DND-41 (cell line): ENCODE data around the gene DUSP7.

Experiments used
- ATAC-seq: fragments of 200-7000 bp; cut with Tn5 transposase; 3 replicates; pipeline ENCODE4 v1.9.1; 2021; ENCODE audit warnings: low read depth; ENCODE audit not compliant: insufficient read depth
- DNase-seq: peaks from one replicate; pipeline ENCODE4 v3.0.0-alpha.2; 2020
- H2AFZ ChIP-seq: 2 replicates; pipeline ENCODE4 v1.6.0; 2012; ENCODE audit warnings: low read depth, low read length
- H3K27ac ChIP-seq: 2 replicates; pipeline ENCODE4 v1.5.1; 2012; ENCODE audit warnings: low read length, inconsistent platforms
- H3K27me3 ChIP-seq: fragments of 200-600 bp; sonication (generic); 2 replicates; pipeline ENCODE4 v1.6.0; 2012; ENCODE audit warnings: low read length, mild to moderate bottlenecking, inconsistent platforms; ENCODE audit not compliant: insufficient read depth, poor library complexity
- H3K36me3 ChIP-seq: 2 replicates; pipeline ENCODE4 v1.5.1; 2012; ENCODE audit warnings: low read length, inconsistent platforms; ENCODE audit not compliant: insufficient read depth
- H3K4me1 ChIP-seq: 2 replicates; pipeline ENCODE4 v1.5.1; 2012; ENCODE audit warnings: mild to moderate bottlenecking, low read length; ENCODE audit not compliant: insufficient read depth
- H3K4me2 ChIP-seq: 2 replicates; pipeline ENCODE4 v1.6.0; 2012; ENCODE audit warnings: mild to moderate bottlenecking, moderate library complexity, low read length, inconsistent platforms; ENCODE audit not compliant: insufficient read depth
- H3K4me3 ChIP-seq, 2 experiments: fragments of 200-600 bp in 1 of 2; shearing (Covaris generic) in 1 of 2; 2 replicates each; pipeline ENCODE4 v1.5.1; 2012 to 2016; ENCODE audit warnings: inconsistent platforms in 2 of 2, low read length in 2 of 2, mild to moderate bottlenecking in 2 of 2, low read depth in 1 of 2, moderate library complexity in 1 of 2
- H3K79me2 ChIP-seq: 2 replicates; pipeline ENCODE4 v1.6.0; 2012; ENCODE audit warnings: low read length, inconsistent platforms; ENCODE audit not compliant: insufficient read depth
- H3K9ac ChIP-seq: 2 replicates; pipeline ENCODE4 v1.6.0; 2012; ENCODE audit warnings: low read depth, mild to moderate bottlenecking, inconsistent platforms, low read length, moderate library complexity
- H3K9me3 ChIP-seq: 2 replicates; pipeline ENCODE4 v1.5.1; 2012; ENCODE audit warnings: low read length, moderate library complexity, mild to moderate bottlenecking, inconsistent platforms; ENCODE audit not compliant: insufficient read depth, severe bottlenecking
- H4K20me1 ChIP-seq: 2 replicates; pipeline ENCODE4 v1.6.0; 2012; ENCODE audit warnings: low read length; ENCODE audit not compliant: insufficient read depth
- CTCF ChIP-seq: IDR thresholded peaks from 2 replicates; pipeline ENCODE4 v1.5.1; 2012; ENCODE audit warnings: borderline replicate concordance, low read length, moderate library complexity, mild to moderate bottlenecking; ENCODE audit not compliant: poor library complexity, severe bottlenecking; ENCODE audit errors: extremely low read depth
- EZH2 ChIP-seq: IDR thresholded peaks from 3 replicates; pipeline ENCODE4 v1.6.1; 2012; ENCODE audit warnings: borderline replicate concordance, low read depth, mild to moderate bottlenecking, moderate library complexity, low read length, inconsistent platforms; ENCODE audit not compliant: severe bottlenecking

Gene DUSP7

DNA sequence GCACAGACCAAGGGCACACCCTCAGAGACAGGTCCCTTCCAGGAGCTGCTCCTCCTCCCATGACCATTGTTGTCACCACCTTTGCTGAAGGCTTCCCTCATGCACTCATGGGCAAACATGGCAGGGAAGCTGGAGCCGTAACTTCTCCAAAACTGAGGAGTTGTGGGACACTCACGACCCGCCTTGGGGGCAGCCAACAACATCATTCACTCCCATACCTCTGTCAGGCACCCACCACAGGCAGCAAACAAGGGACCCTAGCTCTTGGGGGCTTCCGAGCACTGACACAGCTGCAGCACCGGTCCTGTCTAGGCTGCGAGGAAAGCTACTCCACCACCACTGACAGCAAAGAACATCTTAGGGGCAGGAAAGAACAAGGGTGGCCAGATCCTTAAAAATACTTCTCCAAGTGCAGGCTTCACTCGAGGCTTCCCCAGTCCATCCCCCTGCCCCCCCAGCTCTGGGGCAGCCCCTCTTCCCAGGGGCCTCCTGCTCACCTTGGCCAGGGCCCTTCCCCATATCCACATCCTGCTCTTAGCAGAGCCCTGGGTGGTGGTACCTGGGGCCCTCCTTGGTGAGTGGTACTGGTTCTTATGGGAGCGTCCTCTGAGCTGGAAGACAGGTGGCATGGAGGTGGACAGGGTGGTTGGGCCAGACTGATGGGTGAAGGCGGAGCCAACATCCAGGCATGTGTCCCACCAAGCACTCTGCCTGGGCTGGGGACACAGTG, 28.0 kb upstream of the DUSP7 start:
- H3K9ac ChIP-seq, result no peak overlapping the region
- peaks cover 22% of the 10 kb centered on the region for H4K20me1 ChIP-seq
- H3K9me3 ChIP-seq, result no peaks in the 10 kb centered on the region
- H3K4me2 ChIP-seq, result no peak overlapping the region
- H2AFZ ChIP-seq, result no peak overlapping the region
- no peak overlapping the region for H3K4me3 ChIP-seq
- H3K79me2 ChIP-seq, result no peaks in the 10 kb centered on the region
- no peak for TF ChIP-seq EZH2
- H3K27ac ChIP-seq, result no peak overlapping the region
- peaks cover 8% of the 10 kb centered on the region for H3K4me1 ChIP-seq
- H3K27me3 ChIP-seq, result no peaks in the 10 kb centered on the region
- ATAC-seq (no peak), DNase-seq (no peak)
- H3K36me3 ChIP-seq, result peaks cover 67% of the 10 kb centered on the region

- Histone ChIP-seq H3K79me2 (no peaks in the 10 kb centered on the region), H3K27ac (no peak overlapping the region), H3K9me3 (no peaks in the 10 kb centered on the region), H3K36me3 (peaks cover 71% of the 10 kb centered on the region), H2AFZ (no peak overlapping the region), H3K4me3 (no peak overlapping the region), H3K27me3 (no peaks in the 10 kb centered on the region), H3K4me1 (peaks cover 8% of the 10 kb centered on the region), H4K20me1 (peaks cover 19% of the 10 kb centered on the region), H3K4me2 (no peak overlapping the region), H3K9ac (no peak overlapping the region)
- DNase-seq (no peak), ATAC-seq (no peak)
- TF ChIP-seq EZH2 (no peak), CTCF (no peak)
Observed at GRCh38 chr3:52083556-52084087, 27.3 kb upstream of the DUSP7 start.

DNA sequence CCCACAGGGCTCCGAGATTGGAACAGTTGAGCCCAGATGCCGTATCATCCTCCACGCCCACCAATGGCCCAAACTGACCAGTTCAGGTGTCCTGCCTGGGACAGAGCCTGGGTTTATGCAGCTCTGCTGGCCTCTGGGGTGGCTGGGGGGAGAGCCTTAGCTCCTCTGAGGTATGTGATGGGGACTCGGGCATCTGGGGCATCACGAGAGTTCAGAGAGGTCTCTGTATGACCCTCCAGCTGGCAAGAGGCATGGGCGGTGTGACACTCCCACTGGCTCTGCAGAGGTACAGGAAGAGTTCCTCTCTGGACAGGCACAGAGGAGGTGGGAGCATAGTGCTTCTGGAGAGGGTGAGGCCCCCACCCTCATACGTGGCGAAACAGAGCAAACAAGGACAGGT, 26.6 kb upstream of the DUSP7 start:
- Histone ChIP-seq H3K9ac (no peak overlapping the region), H3K27me3 (no peaks in the 10 kb centered on the region), H3K79me2 (no peaks in the 10 kb centered on the region), H3K4me1 (peaks cover 5% of the 10 kb centered on the region), H2AFZ (no peak overlapping the region), H3K9me3 (no peaks in the 10 kb centered on the region), H3K4me3 (no peak overlapping the region), H3K27ac (no peak overlapping the region), H3K36me3 (peaks cover 68% of the 10 kb centered on the region), H4K20me1 (peaks cover 19% of the 10 kb centered on the region), H3K4me2 (no peak overlapping the region)
- ATAC-seq (no peak), DNase-seq (no peak)
- no peak for TF ChIP-seq EZH2
- no peak for TF ChIP-seq CTCF

- TF ChIP-seq EZH2 (no peak), CTCF (no peak)
- Histone ChIP-seq H3K36me3 (peaks cover 72% of the 10 kb centered on the region), H3K27ac (no peak overlapping the region), H3K27me3 (no peaks in the 10 kb centered on the region), H3K4me3 (no peak overlapping the region), H2AFZ (no peak overlapping the region), H3K9ac (no peak overlapping the region), H3K79me2 (no peaks in the 10 kb centered on the region), H3K4me2 (no peak overlapping the region), H3K4me1 (no peaks in the 10 kb centered on the region), H3K9me3 (no peaks in the 10 kb centered on the region), H4K20me1 (peaks cover 18% of the 10 kb centered on the region; the same call in 1 of the 2 replicates)
- DNase-seq (no peak), ATAC-seq (no peak)
Observed at GRCh38 chr3:52080830-52081719, 24.7 kb upstream of the DUSP7 start.
